Activated T-helper 9 cell treated with anti-CD3 and anti-CD28 coated beads, Interleukin-2, amount 50 U/mL, for 16 hours (primary cell): ENCODE measurements around the gene IPO11.
"Not testable (repeated sequence)": the region's sequence is repeated elsewhere in the genome, so short reads cannot be mapped to it uniquely, and the experiment has no call there.

Experiments
- DNase-seq: peaks from one replicate; pipeline ENCODE4 v3.0.0-alpha.2; 2020; ENCODE audit warnings: low read depth

Gene IPO11

DNA sequence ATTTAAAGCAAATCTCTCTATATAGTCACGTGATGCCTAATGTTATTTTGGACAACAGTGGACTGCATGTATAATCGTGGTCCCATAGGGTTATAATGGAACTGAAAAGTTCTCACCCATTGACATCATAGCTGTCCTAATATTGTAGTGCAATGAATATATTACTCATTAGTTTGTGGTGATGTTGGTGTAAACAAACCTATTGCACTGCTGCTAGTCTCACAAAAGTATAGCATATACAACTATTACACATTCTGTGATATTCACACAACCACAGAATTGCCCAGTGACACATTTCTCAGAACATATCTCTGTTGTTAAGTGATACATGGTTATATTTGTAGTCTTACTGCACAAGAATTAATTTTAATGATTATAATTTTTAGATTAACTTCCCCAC is 37.7 kb downstream of the IPO11 start:
- no peak for DNase-seq

DNA sequence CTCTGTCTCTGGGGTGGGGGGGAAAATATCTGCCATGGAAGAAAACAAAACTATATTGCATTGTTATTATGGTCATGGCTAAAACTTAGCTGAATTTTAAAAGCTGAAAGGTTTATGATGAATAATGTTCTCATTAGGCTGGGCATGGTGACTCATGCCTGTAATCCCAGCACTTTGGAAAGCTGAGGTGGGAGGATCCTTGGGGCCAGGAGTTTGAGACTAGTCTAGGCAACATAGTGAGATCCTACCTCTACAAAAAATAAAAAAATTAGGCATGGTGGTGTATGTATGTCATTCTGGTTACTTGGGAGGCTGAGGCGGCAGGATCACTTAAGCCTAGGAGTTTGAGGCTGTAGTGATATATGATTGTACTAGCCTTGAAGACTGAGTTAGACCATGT is 44.5 kb downstream of the IPO11 start:
- DNase-seq = no peak

DNA sequence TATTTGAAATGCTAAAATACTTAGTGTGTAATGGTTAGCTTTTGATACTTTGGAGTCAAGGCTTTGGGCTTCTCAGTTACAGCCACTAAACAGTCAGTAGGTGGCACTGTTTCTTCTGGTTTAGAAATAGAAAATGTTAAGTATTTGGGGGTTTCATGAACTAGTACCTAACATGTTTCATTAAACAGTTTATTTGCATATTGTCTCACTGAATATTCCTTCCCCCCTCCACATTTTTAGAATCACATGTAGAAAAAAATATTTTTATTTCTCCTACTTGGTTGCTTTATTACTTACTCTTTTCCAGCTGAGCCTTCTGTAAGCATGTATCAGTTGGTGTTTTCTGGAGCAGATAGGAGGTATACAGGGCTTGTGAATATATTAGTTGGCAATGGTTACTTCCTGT is 48.0 kb downstream of the IPO11 start:
- no peak for DNase-seq

DNA sequence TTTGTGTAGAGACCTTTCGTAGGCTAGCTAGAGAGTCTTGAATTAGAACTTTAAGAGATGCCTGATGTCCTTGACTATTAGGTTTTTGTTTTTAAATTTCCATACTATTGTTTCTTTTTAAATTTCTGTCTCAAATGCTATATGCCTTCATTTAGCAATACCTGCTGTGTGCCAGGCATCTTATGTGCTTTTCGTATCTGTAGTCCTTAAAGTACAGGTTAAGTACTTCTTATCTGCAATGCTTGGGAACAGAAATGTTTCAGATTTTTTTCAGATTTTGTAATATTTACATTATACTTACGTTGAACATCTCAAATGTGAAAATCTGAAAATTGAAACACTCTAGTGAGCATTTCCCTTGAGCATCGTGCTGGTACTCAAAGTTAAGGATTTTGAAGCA is 49.0 kb downstream of the IPO11 start:
- no peak for DNase-seq

DNA sequence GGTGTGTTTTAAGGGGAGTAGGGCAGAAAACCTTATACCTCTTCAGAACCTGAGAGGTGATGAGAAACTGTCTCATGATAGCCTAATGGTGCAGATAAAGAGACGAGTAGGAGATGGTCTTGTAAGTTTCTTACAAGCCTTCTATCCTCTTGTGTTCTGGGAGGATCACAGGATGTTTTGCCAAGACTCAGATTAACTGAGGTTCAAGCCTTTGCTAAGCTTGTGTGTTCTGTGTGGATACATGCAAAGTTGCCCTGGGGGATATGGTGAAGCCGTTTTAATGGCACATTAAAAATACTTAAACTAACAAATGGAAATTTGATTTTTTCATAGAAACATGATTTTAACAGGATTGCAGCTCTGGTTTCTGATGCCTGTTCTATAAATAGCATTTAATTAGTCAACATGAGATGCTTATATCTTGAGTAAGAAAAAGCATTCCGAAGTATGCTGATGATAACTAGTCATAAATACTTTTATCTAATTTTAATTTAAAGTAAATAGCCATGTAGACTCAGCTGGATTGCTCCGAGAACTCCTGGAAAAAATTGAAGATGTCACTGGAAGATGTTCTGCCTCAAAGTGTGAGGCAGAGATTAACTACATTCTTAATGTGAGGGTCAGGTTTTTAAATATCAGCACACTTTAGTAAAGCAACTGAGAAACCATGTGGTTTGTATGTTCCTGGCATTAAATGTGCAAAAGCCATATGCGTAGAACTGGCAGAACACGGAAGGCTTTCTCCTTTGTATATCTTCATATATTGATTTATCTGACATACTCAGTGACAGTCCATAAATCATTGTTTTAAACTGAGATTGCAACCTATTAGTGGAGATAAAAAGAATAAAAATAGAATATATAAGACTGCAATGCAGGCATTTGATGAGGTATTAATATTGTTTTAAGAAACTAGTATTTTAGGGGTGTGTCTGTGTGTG is 53.7 kb downstream of the IPO11 start:
- no peak for DNase-seq

DNA sequence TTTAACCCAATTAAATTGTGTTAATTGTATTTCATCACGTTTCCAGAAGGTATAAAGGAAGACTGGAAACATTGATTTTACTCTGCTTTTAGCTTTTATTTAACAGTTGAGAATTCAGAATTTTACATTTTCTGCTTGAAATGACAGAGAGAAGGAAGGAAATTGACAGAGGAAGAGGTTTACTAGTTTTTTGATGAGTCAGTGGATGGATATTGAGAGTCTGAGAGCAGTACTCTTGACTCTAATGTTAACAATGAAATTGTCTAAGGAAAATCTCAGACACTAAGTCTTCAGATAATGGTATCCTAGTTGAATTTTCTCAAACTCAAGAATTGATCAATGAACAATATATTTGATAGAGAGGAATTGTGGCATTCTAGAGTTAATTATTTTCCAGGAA is 60.6 kb downstream of the IPO11 start:
- no peak for DNase-seq

DNA sequence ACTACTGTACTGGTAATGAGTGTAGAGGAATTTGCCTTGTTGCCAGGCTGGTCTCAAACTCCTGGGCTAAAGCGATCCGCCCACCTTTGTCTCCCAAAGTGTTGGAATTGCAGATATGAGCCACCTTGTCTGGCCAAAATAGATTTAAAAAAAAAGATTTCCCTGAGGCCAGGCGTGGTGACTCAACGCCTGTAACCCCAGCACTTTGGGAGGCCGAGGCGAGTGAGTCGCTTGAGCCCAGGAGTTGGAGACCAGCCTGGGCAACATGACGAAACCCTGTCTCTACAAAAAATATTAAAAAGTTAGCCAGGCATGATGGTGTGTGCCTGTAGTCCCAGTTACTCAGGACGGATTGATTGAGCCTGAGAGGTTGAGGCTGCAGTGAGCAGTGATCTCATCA is 62.5 kb downstream of the IPO11 start:
- DNase-seq = no peak

DNA sequence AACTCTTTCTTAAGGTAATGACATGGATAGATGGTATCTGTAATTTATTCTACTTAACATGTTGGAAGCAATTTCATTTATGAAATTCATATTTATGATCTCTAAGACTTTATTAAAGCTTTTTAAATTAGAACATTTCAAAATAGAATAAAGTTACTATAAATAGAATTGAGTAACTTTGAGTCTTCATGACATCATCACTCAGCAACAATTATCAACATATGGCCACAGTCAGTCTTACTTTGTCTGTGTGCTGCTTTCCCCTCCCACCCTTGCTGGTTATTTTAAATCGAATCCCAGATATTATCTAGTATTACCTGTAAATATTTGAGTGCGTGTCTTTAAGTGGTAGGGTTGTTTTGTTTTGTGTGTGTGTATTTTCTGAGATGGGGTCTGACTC is 65.2 kb downstream of the IPO11 start:
- no peak for DNase-seq

DNA sequence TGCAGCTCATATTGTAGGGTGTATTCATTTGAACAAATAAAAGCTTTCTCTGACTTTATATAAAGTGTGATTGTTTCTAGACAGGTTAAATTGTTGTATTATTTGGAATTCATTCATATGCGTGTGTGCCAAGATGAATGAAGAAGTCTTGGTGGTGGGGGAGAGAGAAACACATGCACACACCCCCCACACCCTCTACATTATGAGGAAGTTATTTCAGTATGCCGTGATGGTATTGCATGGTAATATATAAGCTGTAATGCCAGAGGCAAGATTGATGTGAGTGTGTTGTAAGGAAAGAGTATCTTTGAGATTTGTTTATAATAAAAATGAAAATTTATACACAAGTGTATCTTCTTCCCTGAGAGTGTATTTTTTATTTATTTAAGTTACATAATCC is 71.0 kb downstream of the IPO11 start:
- DNase-seq = no peak

DNA sequence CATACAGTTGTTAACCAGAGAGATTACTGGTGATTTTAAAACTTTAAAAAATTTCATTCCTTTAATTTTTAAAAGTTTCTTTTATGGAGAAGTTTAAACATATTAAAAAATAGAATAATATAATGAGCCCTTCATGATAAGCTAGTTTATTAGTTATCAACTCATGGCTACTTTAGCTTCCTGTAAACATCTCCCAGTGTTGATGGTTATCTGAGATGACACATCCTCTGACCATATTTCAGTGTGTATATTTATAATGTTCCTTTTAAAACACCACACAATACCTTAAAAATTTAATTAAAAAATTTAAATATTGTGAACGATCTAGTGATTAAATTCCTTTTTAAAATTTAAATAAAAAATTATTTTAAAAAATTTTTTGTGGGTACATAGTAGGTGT is 74.1 kb downstream of the IPO11 start:
- no peak for DNase-seq

DNA sequence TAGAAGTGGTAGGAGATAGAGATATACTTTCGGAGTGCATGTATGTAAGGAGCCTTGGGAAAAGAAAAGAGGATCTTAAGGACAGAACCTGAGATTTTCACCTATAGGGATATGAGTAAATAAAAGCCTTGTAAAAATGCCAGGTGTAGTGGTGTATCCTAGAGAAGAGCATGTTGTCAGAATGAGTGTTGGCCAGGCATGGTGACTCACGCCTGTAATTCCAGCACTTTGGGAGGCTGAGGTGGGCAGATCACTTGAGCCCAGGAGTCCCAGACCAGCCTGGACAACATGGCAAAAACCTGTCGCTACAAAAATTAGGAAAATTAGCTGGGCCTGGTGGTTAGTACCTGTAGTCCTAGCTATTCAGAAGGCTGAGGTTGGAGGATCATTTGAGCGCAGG is 76.0 kb downstream of the IPO11 start:
- no peak for DNase-seq

DNA sequence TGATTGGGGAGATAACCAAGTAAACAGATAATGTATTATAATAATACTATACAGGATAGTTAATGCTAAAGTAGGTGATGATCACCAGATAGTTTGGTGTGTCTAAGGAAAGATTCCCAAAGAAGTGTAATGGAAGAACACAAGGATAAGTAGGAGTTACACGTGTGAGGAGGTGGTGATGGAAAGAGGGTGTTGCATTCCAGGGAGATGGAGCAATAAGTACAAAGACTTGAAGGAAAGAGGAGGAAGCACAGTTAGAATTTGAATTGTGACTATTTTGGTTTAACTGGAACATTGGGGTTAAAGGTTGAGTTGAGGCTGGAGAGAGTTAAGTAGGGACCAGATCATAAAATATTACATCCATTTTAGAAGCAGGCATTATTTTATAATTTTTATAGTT is 76.9 kb downstream of the IPO11 start:
- no peak for DNase-seq

DNA sequence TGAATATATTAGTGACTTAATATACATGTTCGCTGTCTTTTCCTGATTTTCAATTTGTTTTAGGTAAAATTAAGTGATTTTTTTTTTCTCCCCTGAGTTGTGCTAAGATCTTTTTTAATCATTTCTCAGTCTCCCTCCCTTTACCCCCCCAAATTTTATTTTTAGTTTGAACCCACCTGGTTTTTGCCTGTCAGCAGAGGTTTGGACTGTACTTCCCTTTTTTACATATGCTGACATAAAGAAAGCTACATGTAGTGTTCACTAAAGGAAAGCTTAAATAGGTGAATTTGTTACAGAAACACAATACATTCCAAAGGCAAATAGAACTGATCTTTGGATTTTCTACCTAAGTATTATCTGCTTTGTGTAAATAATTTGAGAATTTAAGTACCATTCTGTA is 82.2 kb downstream of the IPO11 start:
- DNase-seq = no peak

DNA sequence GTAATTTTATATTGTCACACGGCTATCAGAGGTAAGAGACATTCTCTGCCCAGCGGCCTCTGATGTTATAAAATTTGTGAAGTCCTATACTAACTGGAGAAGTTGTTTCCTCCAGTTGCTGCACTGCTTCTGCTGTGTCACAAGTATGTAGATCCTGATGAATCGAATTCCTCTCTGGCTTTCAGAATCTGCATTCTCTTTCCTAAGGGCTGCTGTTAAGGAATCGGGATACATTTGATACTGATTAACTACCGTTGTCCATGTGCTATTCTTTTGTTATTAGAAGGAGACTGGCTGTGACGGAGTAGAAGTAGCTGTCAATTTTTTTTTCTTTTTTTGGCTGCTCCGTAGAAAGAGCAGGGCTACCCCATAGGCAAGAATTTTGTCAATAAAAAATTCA is 84.3 kb downstream of the IPO11 start:
- DNase-seq = no peak

DNA sequence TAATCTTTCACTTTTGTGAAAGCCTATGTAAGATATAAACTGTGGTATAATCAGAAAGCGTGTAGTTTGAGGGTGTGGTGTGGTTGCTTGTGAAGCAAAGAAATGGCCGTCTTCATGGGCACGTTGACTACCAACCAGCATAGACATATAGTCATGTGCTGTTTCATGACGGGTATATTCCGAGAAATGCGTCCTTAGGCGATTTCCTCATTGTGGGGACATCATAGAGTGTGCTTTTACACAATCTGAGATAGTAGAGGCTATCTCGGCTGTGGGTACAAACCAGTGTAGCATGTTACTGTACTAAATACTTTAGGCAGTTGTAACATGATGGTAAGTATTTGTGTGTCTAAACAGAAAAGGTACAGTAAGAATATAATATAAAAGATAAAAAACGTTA is 86.4 kb downstream of the IPO11 start:
- DNase-seq = no peak

DNA sequence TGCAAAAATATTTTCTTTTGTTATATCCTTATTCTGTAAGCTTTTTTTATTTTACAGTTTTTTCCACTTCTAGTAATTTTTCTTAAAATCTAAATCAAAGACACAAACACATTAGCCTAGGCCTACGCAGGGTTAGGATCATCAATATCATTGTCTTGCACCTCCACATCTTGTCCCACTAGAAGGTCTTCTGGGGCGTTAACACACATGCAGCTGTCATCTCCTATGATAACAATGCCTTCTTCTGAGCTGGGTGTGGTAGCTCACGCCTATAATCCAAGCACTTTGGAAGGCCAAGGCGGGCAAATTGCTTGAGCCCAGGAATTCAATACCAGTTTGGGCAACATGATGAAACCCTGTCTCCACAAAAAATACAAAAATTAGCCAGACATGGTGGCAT is 87.2 kb downstream of the IPO11 start:
- DNase-seq = no peak

DNA sequence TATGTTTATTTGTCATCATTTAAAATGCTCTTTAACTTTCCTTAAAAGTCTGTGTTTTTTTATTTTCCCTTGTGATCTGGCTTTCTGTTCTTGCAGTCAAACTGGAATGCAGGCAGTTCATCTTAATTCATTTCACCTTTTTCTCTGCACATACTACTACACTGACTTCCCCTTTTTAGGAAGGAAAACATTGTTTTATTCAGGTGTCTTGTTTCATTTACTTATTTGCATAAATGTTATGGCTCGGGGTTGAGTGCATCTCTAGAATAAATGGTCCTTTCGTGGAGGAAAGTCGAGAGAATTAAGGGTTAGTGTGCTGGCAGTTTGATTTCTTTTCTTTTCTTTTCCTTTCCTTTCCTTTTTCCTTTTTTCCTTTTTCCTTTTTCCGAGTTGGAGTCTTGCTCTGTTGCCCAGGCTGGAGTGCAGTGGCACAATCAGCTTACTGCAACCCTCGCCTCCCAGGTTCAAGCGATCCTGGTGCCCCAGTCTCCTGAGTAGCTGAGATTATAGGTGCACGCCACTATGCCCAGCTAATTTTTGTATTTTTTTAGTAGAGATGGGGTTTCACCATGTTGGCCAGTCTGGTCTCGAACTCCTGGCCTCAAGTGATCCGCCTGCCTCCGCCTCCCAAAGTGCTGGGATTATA is 90.0 kb downstream of the IPO11 start:
- no peak for DNase-seq

DNA sequence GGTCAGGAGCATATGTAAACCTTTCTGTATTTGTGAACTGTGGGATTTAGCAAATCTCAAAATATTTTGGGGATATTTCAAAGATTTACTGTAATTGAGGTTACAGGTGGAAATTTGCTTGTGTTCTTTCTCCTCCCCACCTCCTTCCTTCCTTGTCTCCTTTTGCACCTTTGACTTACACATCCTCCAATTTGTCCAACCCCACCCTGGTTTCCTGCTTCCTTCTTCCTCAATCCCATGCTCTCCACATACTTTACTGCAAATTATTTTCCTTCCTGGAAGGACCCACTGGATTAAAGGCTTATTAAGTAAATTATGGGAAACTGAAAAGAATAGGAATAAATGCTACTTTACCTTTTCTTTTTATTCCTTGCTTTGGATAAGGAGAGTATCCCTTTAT is 91.6 kb downstream of the IPO11 start:
- DNase-seq = no peak

DNA sequence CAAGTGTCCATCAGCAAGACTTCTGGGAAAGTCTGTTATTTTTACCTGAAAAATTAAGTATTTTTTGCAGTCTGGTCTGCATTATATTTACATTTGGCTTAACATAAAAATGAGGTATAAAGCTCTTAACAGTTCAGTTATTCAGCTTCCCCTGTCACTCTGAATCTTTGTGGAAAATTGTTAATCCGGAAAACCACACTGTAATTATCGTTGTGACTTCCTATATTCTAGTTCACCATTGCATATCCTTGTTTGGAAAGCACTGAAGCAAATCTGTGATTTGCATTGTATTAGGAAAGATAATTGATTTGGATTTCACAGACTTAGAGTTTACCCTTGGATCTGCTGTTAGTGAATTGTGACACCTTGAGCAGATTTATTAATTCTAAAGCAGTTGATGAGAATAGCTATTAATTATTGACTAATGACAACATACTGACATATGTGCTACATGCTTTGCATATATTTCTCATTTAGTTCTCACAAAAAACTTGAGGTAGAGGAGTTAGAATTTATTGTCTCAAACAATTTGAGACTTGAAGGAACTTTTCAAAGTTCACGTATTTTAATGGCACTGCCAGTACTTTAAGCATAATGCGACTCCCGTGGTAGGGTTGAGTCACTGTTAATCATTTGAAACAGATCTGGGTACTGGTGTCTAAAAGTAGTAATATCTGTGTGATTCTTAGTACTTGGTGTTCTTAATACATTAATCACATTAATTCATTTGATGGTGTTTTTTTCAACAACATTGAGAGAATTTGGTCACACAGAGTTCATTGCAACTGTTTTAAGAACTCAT is 94.3 kb downstream of the IPO11 start:
- no peak for DNase-seq

DNA sequence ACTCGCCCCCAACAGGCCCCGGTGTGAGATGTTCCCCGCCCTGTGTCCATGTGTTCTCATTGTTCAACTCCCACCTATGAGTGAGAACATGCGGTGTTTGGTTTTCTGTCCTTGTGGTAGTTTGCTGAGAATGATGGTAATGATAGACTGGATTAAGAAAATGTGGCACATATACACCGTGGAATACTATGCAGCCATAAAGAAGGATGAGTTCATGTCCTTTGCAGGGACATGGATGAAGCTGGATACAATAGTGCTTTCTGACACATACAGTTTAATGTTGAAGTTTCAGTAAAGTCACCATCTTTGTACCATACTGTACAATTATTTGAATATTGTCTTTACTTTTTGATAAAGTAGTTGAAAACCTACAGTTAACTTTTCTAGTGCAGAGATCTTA is 96.2 kb downstream of the IPO11 start:
- DNase-seq = not testable (repeated sequence)

DNA sequence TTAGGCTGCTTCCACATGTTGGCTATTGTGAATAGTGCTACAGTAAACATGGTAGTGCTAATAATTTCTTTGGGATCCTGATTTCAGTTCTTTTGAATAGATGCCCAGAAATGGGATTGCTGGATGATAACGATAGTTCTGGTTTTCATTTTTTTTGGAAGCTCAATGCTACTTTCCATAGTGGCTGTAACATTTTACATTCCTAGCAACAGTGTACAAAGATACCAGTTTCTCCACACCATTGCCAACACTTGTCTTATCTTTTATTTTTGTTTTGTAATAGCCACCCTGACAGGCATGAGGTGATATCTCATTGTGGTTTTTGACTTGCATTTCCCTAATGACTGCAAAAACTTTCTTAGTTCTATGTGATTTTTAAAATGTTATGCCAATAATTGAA is 97.2 kb downstream of the IPO11 start:
- DNase-seq = no peak

DNA sequence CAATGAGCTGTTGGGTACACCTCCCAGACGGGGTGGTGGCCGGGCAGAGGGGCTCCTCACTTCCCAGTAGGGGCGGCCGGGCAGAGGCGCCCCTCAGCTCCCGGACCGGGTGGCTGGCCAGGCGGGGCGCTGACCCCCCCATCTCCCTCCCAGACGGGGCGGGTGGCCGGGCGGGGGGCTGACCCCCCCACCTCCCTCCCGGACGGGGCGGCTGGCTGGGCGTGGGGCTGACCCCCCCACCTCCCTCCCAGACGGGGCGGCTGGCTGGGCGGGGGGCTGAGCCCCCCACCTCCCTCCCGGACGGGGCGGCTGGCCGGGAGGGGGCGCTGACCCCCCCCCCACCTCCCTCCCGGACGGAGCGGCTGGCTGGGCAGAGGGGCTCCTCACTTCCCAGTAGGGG is 100.5 kb downstream of the IPO11 start:
- not testable (repeated sequence) for DNase-seq
